Prostate gland (tissue), 2 donors: Measurements from ENCODE around the gene ZNF365. TPM values are rescaled to one million over a fixed set of nuclear protein-coding genes. Genes with fewer than 3 reads are reported as not detected.
"Not testable (repeated sequence)": the region's sequence is repeated elsewhere in the genome, so short reads cannot be mapped to it uniquely, and the experiment has no call there.

Experiments used
- DNase-seq: peaks from one replicate; pipeline ENCODE4 v3.0.0-alpha.2; 2019; ENCODE audit warnings: low spot score
- H3K27ac ChIP-seq, 2 donors: fragments of 200-600 bp; sonication (generic); 2 replicates each; pipeline ENCODE4 v1.5.1; 2017 to 2019
- H3K27me3 ChIP-seq: fragments of 200-600 bp; sonication (generic); replicated peaks from 2 replicates; pipeline ENCODE4 v1.5.1; 2019; ENCODE audit not compliant: insufficient read depth
- H3K36me3 ChIP-seq, 2 donors: fragments of 200-600 bp; sonication (generic); 1 replicate in 1 of 2; 2 replicates in 1 of 2; pipeline versions ENCODE4 v1.5.1 to v1.8.1; 2017 to 2019
- H3K4me1 ChIP-seq: fragments of 200-600 bp; sonication (generic); replicated peaks from 2 replicates; pipeline ENCODE4 v1.5.1; 2019
- H3K4me3 ChIP-seq, 2 donors: fragments of 200-600 bp; sonication (generic); 2 replicates each; pipeline ENCODE4 v1.5.1; 2017 to 2019
- H3K9me3 ChIP-seq: fragments of 200-600 bp; sonication (generic); 2 replicates; pipeline ENCODE4 v1.5.1; 2017
- POLR2A ChIP-seq: fragments of 450-650 bp; IDR thresholded peaks from one replicate; pipeline ENCODE4 v1.6.1; 2016; ENCODE audit warnings: antibody characterized with exemption, mild to moderate bottlenecking
- POLR2AphosphoS5 ChIP-seq: sonication (generic); formaldehyde crosslinking; IDR thresholded peaks from one replicate; pipeline ENCODE4 v1.6.1; 2017; ENCODE audit warnings: antibody characterized with exemption
- WGBS: methylation state at CpG from one replicate; pipeline ENCODE4 v1.1.5; 2018; 5-methylcytosine and 5-hydroxymethylcytosine counted together
- intact Hi-C: fragments of 100-400 bp; cut with DNase I; formaldehyde crosslinking; loops from one replicate; pipeline ENCODE4 v1.14.2; 2022
- total RNA-seq, 2 donors: library from RNA; depleted of rRNA; stranded (reverse); fragments of >200 nt; gene quantifications; one replicate each; pipeline ENCODE4 v1.1.0, GENCODE V29; 2016
- TF ChIP-seq, protein P1 (sequence below), 4 experiments: fragments of 200-600 bp in 2 of 4; fragments of 450-650 bp in 2 of 4; sonication (generic) in 2 of 4; IDR thresholded peaks; 1 replicate in 3 of 4; 2 replicates in 1 of 4; pipeline ENCODE4 v1.5.1; 2016 to 2019; ENCODE audit warnings: antibody characterized with exemption in 4 of 4, mild to moderate bottlenecking in 2 of 4, moderate library complexity in 2 of 4

The ZNF365 gene
- total RNA-seq, 2 donors from 2014 or later = 0.55 to 3.5 TPM

DNA sequence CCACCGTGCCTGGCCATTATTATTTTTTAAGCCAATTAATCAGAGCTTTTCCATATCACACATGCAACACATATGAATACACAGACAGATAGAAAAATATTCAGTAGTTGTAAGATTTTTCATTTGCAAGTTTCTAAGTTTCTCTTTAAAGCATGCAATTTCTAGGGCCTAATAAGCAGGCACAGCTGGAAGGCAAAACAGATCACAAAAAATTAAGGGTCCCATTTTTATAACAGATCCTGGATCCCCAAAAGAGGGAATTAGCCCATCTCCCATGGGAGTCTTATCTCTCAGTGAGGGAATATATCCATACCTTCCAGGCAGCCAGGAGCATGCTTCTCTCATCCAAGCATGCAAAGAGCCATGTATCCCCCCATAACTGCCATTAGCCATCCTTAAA, 31.2 kb upstream of the ZNF365 start:
- 100% methylated on average over 1 of the region's 1 CpG for WGBS
- TF ChIP-seq POLR2A = no peak
- TF ChIP-seq, protein P1, sequence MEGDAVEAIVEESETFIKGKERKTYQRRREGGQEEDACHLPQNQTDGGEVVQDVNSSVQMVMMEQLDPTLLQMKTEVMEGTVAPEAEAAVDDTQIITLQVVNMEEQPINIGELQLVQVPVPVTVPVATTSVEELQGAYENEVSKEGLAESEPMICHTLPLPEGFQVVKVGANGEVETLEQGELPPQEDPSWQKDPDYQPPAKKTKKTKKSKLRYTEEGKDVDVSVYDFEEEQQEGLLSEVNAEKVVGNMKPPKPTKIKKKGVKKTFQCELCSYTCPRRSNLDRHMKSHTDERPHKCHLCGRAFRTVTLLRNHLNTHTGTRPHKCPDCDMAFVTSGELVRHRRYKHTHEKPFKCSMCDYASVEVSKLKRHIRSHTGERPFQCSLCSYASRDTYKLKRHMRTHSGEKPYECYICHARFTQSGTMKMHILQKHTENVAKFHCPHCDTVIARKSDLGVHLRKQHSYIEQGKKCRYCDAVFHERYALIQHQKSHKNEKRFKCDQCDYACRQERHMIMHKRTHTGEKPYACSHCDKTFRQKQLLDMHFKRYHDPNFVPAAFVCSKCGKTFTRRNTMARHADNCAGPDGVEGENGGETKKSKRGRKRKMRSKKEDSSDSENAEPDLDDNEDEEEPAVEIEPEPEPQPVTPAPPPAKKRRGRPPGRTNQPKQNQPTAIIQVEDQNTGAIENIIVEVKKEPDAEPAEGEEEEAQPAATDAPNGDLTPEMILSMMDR (IDR thresholded peaks at IDR 0.05) = no peak
- TF ChIP-seq POLR2AphosphoS5 = no peak
- H3K4me3 ChIP-seq = no peak overlapping the region
- intact Hi-C loops = no loop called here
- no peaks in the 10 kb centered on the region for H3K4me1 ChIP-seq
- H3K36me3 ChIP-seq = no peaks in the 10 kb centered on the region
- H3K27ac ChIP-seq = no peak overlapping the region
- DNase-seq = no peak
- no peaks in the 10 kb centered on the region for H3K27me3 ChIP-seq
- H3K9me3 ChIP-seq = no peaks in the 10 kb centered on the region

DNA sequence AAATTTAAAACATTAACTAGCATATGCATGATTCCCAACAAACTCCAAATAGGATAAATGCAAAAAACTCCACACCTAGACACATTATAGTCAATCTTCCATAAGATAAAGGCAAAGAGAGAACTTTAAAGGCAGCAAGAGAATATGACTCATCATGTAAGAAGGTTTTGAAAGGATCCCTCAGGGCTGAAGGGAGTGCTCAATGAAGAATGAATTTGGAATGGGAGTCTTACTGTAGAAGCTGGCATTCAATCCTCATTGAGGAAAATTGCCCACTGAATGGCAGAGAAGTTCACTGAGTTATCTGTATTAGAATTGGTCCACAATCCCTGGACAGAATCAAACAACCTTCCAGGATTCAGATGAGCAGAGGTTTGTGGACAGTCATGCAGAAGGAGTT, 26.1 kb upstream of the ZNF365 start:
- Histone ChIP-seq H3K36me3 (no peaks in the 10 kb centered on the region), H3K27me3 (no peaks in the 10 kb centered on the region), H3K27ac (no peak overlapping the region), H3K4me1 (no peaks in the 10 kb centered on the region), H3K9me3 (no peaks in the 10 kb centered on the region), H3K4me3 (no peak overlapping the region)
- intact Hi-C loops = no loop called here
- no peak for DNase-seq
- TF ChIP-seq POLR2A = no peak
- TF ChIP-seq POLR2AphosphoS5 = no peak
- TF ChIP-seq, protein P1 (IDR thresholded peaks at IDR 0.05) = no peak

DNA sequence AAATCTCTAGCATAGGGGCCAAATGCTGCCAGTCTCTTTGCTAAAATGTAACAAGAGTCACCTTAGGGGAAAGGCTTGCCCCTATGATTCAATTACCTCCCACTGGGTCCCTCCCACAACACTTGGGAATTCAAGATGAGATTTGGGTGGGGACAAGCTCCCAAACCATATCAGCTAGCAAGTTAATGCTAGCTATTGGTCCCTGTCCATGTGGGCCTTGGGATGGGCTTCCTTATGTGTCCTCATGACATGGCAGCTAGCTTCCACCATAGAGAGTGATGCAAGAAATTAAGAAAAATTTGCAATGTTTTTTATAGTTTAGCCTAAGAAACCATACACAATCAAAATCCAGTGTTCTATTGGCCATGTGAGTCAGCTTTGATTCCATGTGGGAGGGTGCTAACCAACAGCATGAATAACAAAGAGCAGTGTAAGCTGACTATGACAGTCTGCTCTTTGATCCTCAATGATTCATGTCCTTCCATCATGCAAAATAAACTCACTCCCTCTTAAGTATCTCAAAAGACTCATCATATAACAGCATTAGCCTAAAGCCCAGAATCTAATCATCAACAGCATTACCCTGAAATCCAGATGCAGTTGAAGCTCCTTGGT, 21.7 kb upstream of the ZNF365 start:
- TF ChIP-seq POLR2AphosphoS5 (no peak), POLR2A (no peak)
- TF ChIP-seq, protein P1 (IDR thresholded peaks at IDR 0.05) = no peak
- Histone ChIP-seq H3K9me3 (no peaks in the 10 kb centered on the region), H3K27me3 (no peaks in the 10 kb centered on the region), H3K36me3 (no peaks in the 10 kb centered on the region), H3K27ac (no peak overlapping the region), H3K4me3 (no peak overlapping the region), H3K4me1 (no peaks in the 10 kb centered on the region)
- intact Hi-C loops = no loop called here
- DNase-seq = no peak

DNA sequence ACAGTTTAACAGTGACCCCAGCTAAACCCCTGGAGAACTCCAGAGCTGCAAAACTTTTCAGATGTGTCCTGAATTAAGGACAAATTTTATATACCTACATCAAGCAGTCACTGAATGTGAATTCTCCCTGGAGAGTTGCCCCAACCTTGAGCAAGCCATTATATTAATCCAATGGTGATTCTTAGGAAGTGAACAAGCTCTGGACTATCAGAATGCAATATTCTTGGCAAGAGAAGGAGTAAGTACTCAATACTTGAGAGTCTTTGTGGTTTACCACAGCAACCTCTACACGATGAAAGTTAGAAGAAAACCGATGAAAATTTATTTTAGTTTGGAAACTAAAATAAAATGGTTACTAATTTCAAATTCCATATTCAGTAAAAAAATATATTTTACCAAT, 19.3 kb upstream of the ZNF365 start:
- Histone ChIP-seq H3K9me3 (no peaks in the 10 kb centered on the region), H3K4me3 (no peak overlapping the region), H3K36me3 (no peaks in the 10 kb centered on the region), H3K27me3 (no peaks in the 10 kb centered on the region), H3K4me1 (no peaks in the 10 kb centered on the region), H3K27ac (no peak overlapping the region)
- DNase-seq = no peak
- intact Hi-C loops = no loop called here
- TF ChIP-seq, protein P1 (IDR thresholded peaks at IDR 0.05) = no peak
- no peak for TF ChIP-seq POLR2AphosphoS5
- TF ChIP-seq POLR2A = no peak
- 90% methylated on average over 2 of the region's 2 CpGs for WGBS

DNA sequence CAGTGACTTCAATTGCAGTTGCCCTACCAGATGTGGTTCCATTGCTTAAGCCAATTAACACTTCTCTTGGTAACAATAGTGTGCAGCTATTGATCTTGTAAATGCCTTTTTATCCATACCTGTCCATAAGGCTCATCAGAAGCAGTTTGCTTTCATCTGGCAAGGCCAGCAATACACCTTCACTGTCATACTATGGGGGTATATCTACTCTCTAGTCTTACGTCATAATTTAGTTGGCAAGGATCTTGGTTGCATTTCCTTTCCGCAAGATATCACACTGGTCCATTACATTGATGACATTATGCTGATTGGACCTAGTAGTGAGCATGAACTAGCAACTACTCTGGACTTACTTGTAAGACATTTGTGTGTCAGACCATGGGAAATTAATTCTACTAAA, 17.7 kb upstream of the ZNF365 start:
- Histone ChIP-seq H3K27me3 (no peaks in the 10 kb centered on the region), H3K27ac (no peak overlapping the region), H3K4me3 (no peak overlapping the region), H3K9me3 (no peaks in the 10 kb centered on the region), H3K36me3 (no peaks in the 10 kb centered on the region), H3K4me1 (no peaks in the 10 kb centered on the region)
- no peak for DNase-seq
- WGBS = 100% methylated on average over 2 of the region's 2 CpGs
- intact Hi-C loops = no loop called here
- TF ChIP-seq POLR2A = no peak
- TF ChIP-seq POLR2AphosphoS5 = no peak
- TF ChIP-seq, protein P1 (IDR thresholded peaks at IDR 0.05) = no peak

DNA sequence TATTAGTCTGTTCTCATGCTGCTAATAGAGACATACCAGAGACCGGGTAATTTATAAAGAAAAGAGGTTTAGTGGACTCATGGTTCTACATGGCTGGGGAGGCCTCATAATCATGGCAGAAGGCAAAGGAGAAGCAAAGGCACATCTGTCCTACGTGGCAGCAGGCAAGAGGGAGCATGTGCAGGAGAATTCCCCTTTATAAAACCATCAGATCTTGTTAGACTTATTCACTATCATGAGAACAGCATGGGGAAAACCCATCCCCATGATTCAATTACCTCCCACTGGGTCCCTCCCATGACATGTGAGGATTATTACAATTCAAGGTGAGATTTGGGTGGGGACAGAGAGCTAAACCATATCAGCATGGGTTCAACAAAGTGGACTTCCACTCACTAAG, 16.0 kb upstream of the ZNF365 start:
- H3K27ac ChIP-seq, H3K4me3 ChIP-seq, H3K36me3 ChIP-seq, H3K27me3 ChIP-seq, intact Hi-C loops, H3K4me1 ChIP-seq, H3K9me3 ChIP-seq, DNase-seq: not testable (repeated sequence)
- 76% methylated on average over 2 of the region's 2 CpGs for WGBS
